ENCODE measurements around the gene CDRT4.

The CDRT4 gene

DNA sequence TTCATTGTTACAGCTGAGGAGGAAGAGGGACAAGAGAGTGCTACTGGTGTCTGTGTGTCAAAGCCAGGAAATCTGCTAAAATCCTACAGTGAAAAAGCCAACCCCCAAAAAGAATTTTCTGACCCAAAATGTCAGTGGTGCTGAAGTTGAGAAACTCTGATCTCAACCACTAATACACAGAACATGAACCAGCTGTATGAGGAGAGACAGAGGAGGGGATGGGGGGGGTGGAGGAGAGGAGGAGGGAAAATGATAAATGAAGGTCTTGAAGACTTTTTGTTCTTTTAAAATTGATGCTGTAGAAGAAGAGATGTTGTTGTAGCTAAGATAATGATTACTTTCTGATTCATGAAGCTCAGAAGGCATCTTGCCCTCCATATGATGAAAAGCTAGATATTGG is 27.4 kb upstream of the CDRT4 start:
- no peak overlapping the region for H3K4me3 ChIP-seq
- H3K27ac ChIP-seq = peak overlapping the region in 1 of 21 experiments; percentile 17

DNA sequence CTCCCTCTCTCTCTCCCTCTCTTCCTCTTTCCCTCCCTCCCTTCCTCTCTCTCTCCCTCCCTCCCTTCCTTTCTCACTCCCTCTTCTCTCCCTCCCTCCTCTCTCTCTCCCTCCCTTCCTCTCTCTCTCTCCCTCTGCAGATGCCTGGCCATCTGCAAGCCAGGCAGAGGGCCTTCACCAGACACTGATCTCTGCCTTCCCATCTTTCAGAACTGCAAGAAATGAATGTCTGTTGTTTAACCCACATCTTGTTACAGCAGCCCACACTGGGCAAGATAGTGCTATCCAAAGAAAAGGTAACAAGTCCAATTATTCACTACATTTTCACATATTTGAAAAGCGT is 26.2 kb upstream of the CDRT4 start:
- H3K4me3 ChIP-seq = no peak overlapping the region
- H3K27ac ChIP-seq = peak overlapping the region in 1 of 21 experiments; percentile 15

DNA sequence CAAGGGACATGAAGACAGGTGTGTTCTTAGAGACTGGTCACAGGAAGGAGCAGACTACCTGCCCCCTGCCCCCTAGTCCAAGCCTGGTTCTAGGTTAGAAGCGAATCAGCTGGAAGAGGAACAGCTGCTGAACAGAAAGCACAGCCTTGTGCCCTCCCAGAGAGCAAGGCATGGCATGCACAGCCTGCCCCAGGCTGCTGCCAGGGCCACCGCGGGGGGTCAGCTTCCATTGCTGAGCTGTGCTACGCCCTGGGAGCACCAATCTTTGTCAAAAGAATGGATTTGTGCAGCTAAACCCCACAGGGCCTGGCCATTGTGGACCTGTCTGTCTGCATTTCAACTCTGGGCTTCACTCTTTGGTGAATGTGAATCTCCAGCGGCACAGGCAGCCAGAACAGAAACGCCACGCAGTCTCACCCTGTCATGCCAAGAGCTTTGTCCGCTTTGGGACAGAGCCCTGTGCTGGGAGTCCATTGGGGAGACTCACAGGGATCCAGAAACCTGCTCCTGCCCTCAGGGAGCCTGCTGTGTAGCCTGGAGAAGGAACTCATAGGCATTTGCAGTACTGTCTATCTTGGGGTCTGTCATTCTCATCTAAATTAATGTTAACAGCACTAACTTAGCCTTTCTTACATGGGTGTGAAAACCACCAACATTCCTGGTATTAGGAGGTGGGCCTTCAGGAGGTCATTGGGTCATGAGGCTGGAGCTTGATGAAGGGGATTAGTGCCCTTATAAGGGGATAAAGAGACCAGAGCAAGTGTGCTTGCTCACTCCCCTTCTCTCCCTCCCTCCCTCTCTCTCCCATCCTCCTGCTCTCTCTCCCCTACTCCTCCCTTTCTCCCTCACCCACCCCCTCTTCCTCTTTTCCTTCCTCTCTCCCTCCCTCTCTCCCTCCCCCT is 25.6 kb upstream of the CDRT4 start:
- Histone ChIP-seq H3K4me3 (no peak overlapping the region), H3K27ac (peak overlapping the region in 2 of 21 experiments; percentile 15 to 32)

DNA sequence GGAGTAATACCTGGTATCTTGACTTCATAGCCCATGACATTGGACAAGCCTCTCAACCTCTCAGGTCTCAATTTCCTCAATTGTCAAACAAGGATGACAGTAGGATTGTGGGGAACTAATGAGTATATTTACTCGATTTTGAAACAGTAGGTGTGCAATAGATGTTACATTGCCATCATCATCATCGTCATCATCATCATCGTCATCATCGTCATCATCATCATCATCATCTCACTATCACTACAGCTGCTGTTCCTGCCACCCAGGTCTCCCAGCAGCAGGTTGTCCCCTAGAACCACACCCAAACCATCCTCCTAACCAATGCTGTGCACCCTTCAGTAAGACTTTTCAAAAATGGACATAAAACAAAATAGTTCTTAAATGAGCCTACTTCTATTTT is 24.8 kb upstream of the CDRT4 start:
- Histone ChIP-seq H3K4me3 (no peak overlapping the region), H3K27ac (peak overlapping the region in 4 of 21 experiments; percentile 60 to 84 (median 73))

DNA sequence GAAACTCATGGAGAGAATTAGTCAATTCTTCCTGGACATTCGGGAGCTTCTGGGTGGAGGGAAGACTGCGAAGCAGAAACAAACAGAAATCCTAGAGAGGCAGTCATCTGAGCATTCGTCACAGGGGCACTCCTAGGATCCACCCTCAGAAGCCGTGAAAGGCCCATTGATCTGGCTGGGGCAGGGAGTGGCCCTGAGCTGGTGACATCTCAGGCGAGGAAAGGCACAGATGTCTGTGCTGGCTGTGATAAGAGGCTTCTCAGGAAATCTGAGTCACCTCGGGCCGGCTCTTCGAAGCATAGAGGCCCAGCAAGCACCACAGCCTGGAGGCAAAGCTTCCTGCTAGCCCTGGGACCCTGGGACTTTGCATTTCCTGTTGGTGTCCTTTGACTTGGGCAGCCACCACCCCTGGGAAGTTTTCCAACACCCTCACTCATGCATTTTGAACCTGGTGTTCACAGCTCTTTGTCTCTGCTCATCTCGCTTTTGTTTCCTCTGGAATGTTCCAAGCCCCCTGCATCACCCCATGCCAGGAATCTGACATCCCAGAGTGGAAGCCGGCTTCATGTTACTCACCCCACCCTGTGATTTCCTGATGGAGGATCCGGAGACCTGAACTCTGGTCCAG is 23.3 kb upstream of the CDRT4 start:
- H3K27ac ChIP-seq = peak overlapping the region in 20 of 21 experiments; percentile 18 to 86 (median 65)
- no peak overlapping the region for H3K4me3 ChIP-seq

DNA sequence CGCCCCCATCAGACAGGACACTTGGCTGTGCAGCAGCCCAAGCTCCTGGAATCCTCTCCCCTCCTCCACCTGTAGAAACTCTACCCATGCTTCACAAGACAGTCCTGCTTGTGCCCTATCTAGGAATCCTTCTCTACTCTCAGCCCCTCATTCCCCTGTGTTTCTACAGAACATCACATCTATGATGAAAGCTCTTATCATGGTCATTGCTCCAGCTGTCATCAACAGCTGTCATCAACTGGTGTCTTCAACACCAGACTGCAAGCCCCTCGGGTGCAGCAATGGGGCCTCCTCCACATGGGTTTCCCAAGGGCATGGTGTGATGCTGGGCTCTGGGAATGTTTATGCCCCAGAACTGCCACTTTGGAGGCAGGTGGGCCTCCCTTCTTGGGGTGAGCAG is 21.1 kb upstream of the CDRT4 start:
- Histone ChIP-seq H3K4me3 (no peak overlapping the region), H3K27ac (no peak overlapping the region)

DNA sequence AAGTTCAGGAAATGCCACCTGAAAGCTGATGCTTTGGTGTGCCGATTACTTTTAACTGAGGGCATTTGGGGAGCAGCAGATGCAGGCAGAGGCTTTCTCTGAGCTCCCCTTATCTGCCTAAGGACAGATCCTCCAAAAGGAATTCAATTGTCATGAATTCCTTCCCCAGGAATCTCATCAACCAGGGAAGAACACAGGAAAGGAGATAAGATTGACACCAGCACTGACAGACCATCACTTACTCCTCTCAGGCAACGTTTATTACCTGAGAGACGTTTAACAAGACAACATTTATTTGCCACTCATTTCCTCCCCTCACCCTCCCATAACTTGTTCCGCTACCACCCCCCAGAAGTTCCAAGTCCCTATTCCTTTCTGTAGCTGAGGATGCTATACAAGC is 17.6 kb upstream of the CDRT4 start:
- Histone ChIP-seq H3K4me3 (no peak overlapping the region), H3K27ac (no peak overlapping the region)

DNA sequence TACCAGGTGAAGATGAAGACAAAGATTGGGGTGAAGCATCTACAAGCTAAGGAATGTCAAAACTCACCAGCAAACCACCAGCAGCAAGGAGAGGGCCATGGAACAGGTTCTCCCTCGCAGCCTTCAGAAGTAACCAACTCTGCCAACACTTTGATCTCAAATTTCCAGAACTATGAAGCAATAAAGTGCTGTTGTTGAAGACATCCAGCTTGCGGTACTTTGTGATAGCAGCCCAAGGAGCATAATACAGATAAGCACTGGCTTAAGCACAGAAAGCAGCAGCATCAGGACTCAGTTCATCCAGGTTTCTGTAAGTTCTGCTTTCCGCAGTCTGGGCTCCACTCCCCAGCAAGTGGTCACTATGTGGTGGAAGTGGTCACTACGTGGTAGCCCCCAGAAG is 16.0 kb upstream of the CDRT4 start:
- Histone ChIP-seq H3K27ac (no peak overlapping the region), H3K4me3 (no peak overlapping the region)

DNA sequence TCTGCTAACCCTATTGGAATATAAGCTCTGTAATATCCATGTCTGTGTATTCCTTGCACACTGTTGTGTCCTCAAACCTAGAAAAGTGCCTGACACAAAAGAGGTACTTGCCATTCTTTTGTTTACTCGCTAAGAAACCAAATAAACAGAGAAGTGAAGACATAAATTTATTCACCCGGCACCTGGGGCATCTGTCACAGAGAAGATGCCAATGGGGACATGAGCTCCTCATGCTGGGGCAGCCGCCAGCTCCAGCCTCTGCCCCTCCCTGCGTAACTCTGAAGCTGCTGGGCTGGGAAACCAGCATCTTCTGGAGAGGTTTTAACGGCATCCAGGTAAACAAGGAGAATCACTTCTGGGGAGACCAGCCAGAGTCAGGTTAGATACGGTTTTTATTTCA is 15.1 kb upstream of the CDRT4 start:
- Histone ChIP-seq H3K27ac (no peak overlapping the region), H3K4me3 (no peak overlapping the region)

DNA sequence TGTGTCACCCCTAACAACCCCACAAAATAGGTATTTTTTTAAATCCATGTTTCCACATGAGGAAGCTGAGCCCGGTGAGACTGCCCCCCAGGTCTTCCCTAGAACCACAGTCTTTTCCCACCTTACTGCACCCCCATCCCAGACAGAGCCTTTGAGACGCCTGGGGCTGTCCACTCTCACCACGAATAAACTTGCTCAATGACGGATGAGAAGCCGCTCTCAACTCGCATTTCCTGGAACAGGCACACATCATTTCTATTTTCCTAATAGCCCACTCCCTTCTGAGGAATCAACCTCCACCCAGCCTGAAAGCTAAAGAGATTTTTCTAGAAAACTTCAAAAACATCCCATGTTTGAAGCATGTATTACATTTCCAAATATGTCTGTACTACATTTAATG is 14.1 kb upstream of the CDRT4 start:
- H3K27ac ChIP-seq = peak overlapping the region in 2 of 21 experiments; percentile 6 to 38
- H3K4me3 ChIP-seq = no peak overlapping the region

DNA sequence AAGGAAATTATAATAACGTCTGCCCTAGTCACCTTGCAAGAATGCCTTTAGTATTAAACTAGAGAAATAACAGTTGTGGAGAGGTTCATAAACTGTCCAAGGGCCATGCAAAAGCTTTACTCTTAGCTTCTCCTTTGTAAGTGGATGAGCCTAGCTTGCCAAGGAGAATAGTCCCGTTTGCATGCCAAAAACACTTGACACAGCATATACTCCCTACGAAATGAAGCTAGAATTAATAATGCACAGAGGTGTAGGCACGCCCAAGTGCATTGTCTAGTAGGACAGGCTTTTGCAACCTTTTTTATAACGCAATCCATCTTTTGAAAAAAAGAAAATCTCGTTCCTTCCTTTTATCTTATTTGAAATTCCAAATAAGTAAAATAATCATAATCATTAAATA is 12.8 kb upstream of the CDRT4 start:
- peak overlapping the region in 7 of 21 experiments; percentile 1 to 72 (median 9) for H3K27ac ChIP-seq
- no peak overlapping the region for H3K4me3 ChIP-seq

DNA sequence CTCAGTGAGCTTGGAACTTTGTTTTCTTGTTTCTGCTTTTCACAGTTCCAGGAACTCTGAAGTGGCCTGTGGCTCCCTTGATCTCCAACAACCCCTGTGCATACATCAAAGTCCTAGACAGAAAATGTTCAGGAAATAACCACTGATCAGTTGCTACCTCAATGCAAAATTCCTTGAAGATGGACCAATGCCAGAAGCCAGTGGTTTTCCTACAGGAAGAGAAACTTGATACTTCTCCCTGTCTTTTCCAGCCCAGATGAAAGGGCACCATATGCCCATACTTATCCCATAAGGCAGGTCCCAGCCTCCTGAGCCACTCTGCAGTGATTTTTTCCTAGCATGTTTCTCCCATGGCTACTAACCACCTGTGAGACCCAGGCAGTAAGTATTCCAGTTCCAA is 12.3 kb upstream of the CDRT4 start:
- peak overlapping the region in 7 of 21 experiments; percentile 1 to 72 (median 9) for H3K27ac ChIP-seq
- no peak overlapping the region for H3K4me3 ChIP-seq

DNA sequence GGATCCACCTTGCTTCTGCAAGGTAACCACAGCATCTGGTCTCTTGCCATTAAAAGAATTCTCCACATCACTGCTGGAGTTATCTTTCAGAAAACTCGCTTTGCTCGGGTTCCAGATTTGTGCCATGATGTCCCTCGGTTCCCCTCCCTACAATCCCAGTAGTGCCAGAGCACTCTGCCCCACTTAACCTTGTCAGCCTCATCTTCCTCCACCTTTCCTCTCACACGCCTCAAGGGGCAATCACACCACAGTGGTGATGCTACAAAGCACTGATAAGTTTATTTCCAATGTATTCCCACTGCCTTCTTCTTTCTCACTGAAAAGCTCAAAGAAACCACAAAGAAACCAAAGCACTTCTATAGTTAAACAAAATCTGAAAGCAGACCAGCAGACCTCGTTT is 11.4 kb upstream of the CDRT4 start:
- H3K27ac ChIP-seq = peak overlapping the region in 3 of 21 experiments; percentile 16 to 45 (median 30)

DNA sequence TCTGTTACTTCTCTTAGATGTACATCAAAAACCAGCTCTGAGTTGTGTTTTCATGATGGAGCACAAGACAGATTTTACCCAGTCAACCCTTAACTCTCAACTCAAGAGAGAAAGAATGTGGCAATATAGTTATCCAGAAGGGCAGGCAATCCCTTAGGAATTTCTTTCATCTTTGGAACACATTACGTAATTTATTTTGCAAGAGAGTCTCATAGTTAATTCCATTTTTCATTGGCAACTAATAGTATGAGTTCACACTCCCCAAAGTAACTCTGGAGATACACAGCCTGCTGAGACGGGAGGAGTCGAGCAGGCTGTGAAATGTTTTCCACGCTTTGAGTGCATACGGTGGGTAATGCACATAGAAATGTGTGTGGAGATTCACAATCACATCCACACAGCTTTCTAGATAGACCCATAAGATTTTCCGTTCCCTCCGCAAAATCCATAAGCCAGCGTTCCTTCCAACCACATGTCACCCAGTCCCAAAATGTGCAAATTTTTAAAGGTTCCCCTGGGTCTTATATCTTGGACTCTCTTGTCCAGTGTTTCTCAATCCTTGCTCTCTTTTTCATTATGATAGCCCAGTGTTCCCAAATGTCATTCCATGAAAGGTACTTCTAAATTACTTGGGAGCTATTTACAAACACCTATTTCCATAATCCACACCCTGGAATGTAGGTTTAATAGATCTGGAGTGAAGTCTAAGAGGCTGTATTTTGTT is 8.4 kb upstream of the CDRT4 start:
- Histone ChIP-seq H3K27ac (peak overlapping the region in 1 of 21 experiments; percentile 39), H3K4me3 (no peak overlapping the region)

More for the DNA sequence above, 11.4 kb upstream of the CDRT4 start:
- H3K4me3 ChIP-seq = no peak overlapping the region

DNA sequence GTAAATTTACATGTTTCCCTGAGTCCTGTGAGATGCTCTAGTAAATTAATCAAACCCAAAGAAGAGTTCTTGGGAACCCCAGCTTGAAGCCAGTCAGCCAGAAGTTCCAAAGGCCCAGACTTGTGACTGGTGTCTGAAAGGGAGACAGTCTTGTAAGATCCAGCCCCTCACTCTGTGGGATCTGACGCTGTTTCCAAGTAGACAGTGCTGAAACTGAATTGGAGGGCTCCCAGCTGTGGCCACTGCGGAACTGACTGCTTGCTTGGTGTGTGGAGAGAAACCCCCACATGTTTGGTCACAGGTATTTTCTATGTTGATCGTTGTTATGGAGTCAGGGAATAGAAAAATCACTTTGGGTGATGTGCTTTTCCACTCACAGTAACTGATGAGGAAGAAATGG is 5.5 kb upstream of the CDRT4 start:
- no peak overlapping the region for H3K4me3 ChIP-seq
- no peak overlapping the region for H3K27ac ChIP-seq

DNA sequence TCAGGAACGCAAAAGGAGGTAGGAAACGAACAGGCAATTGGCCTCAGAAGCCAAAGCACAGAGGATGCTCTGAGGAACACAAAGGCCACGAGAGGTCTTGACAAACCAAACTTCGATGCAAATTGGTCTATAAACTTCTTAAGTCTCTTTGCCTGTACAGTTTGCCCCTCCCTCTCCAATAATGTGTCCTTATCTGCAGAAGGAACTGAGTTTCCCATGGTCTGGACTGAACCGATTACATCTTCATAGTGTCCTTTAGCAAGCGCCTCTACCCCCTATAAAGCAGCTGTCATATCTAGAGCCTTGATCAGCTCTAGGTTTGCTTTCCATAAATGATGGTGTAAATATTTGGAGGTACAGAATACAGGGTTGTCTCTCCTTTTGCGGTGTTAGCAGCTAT is 3.1 kb upstream of the CDRT4 start:
- Histone ChIP-seq H3K27ac (no peak overlapping the region), H3K4me3 (no peak overlapping the region)

DNA sequence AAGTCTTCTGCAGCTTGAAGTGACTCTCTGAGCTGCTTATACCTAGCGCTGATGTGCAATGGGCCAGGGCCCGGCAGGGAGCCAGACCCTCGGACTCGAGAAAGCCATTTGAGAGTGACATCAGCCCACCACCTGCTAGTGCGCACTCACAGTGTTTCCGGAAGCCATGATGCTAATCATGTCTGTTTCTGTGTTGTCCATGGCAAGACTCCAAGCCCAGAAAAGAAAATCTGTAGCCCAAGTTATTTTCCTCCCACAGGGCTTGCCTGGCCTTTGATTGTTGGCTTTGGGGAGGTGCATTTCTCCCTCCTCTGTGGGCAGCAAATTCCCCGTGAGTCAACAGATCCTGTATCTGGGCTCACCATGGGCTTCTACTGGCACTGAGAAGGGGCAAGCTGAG is 1.8 kb upstream of the CDRT4 start:
- Histone ChIP-seq H3K27ac (no peak overlapping the region), H3K4me3 (no peak overlapping the region)

DNA sequence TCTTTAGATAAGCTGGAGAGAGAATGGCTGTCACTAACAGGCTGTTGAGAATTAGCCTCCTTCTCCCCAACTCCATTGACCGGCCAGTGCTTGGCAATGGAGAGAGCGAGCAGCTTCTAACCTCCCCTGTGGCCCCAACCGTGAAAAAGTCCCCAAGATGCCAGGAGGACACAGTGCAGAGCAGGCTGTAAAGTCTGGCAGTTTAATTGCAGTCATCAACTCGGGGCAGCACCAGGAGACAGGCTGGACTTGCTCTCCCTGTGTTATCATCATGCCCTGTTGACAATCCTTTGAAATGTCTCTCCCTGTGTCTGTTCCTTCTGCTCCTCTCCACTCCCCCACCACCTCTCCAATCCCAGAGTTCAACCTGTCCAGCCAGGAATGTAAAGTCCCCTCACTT is 705 bp upstream of the CDRT4 start:
- Histone ChIP-seq H3K4me3 (no peak overlapping the region), H3K27ac (no peak overlapping the region)

DNA sequence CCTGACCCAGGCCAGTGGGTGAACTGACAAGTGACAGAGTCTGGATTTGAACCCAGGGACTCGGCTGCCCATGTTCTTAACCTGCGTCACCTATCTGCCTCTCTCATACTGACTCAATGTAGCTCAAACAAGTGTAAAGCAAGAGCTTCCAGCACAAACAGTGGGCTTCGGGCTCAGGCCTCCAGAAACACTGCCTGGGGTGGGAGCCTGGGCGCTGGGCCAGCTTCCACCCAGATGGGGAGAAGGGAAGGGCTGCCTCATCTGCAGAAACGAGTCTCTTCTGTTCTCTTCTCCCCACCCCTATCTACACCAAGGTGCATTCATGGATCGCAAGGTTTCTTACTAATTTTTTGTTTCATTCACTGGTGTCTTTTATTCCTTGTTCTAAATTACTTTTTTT is 1.3 kb downstream of the CDRT4 start:
- no peak overlapping the region for H3K4me3 ChIP-seq
- no peak overlapping the region for H3K27ac ChIP-seq

DNA sequence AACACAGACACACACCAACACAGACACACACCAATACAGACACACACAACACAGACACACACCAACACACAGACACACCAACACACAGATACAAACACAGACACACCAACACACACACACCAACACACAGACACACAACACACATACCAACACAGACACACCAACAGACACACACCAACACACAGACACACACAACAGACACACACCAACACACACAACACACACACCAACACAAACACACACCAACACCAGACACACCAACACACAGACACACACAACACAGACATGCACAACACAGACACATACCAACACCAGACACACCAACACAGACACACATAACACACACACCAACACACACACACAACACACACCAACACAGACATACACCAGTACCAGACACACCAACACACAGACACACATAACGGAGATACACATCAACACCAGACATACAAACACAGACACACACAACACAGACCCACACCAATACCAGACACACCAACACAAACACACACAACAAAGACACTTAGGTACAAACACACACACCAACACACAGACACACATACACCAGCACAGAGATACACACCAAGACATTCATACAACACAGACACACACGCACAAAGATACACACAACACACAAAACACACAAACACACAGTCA is 2.2 kb downstream of the CDRT4 start:
- H3K4me3 ChIP-seq = no peak overlapping the region
- H3K27ac ChIP-seq = no peak overlapping the region
